ENCODE measurements around the gene CLEC7A. TPM values are rescaled to one million over a fixed set of nuclear protein-coding genes. Genes with fewer than 3 reads are reported as not detected.

The CLEC7A gene
- total RNA-seq, 1 experiment from 2014 or later: not detected

GRCh38 chr12:10101648-10102220 lies 28.3 kb downstream of the CLEC7A start:
- Histone ChIP-seq H3K36me3 (ENCODE audit: control insufficient read depth in 1 of 2, insufficient read depth in 2 of 2, low read length in 2 of 2) (no peaks in the 10 kb centered on the region), H3K27me3 (ENCODE audit: insufficient read depth, low read length) (peaks cover 31% of the 10 kb centered on the region), H3K9me2 (ENCODE audit: insufficient read depth) (no peaks in the 10 kb centered on the region), H3K4me2 (ENCODE audit: low read length) (no peak overlapping the region), H3K9me3 (ENCODE audit: control insufficient read depth in 1 of 2, insufficient read depth in 1 of 2, low read depth in 1 of 2, low read length in 2 of 2) (no peaks in the 10 kb centered on the region), H3K4me1 (ENCODE audit: control insufficient read depth in 1 of 2, insufficient read depth in 2 of 2, low read length in 2 of 2) (no peaks in the 10 kb centered on the region), H4K20me1 (ENCODE audit: insufficient read depth) (no peaks in the 10 kb centered on the region), H2AFZ (ENCODE audit: low read depth, low read length, poor library complexity, severe bottlenecking) (no peak overlapping the region), H3K79me2 (ENCODE audit: insufficient read depth, low read length) (no peaks in the 10 kb centered on the region), H3K4me3 (replicated peaks in 1 of 2; ENCODE audit: low read depth in 1 of 2, low read length in 2 of 2) (no peak overlapping the region), H3K9ac (ENCODE audit: low read length) (no peak overlapping the region), H3K27ac (ENCODE audit: low read depth, low read length) (no peak overlapping the region)
- ChIA-PET POLR2A (no interaction called here), RAD21 (ENCODE audit: low non-redundant PET in 1 of 2, low total read pairs in 2 of 2, uncharacterized antibody in 2 of 2, unreplicated experiment in 2 of 2) (no interaction called here), CTCF (no interaction called here)
- DNase-seq (ENCODE audit: low read depth, low spot score) (no peak), ATAC-seq (no peak)
- BruUV-seq (replicated peaks): no TSS peak
- TF ChIP-seq POLR2A (IDR thresholded peaks at IDR 0.05; ENCODE audit: borderline replicate concordance, extremely low read depth, insufficient read depth, insufficient read length) (no peak), RAD21 (IDR thresholded peaks at IDR 0.05; ENCODE audit: low read depth) (no peak), YY1 (IDR thresholded peaks at IDR 0.05; ENCODE audit: extremely low read depth, insufficient replicate concordance, low read depth, low read length) (no peak), EZH2 (IDR thresholded peaks at IDR 0.05) (no peak), EZH2phosphoT487 (IDR thresholded peaks at IDR 0.05; ENCODE audit: borderline replicate concordance) (no peak), MAX (IDR thresholded peaks at IDR 0.05) (no peak), EGR1 (IDR thresholded peaks at IDR 0.05; ENCODE audit: low read depth) (no peak), ZNF274 (IDR thresholded peaks at IDR 0.05; ENCODE audit: low read depth, low read length) (no peak), SRF (IDR thresholded peaks at IDR 0.05; ENCODE audit: low read depth) (no peak), CBX3 (IDR thresholded peaks at IDR 0.05; ENCODE audit: low read depth) (no peak)
- intact Hi-C loops (cut with micrococcal nuclease): no loop called here

- ATAC-seq: no peak
- CTCF ChIA-PET: no interaction called here
These were observed 28.9 kb downstream of the CLEC7A start for GRCh38 chr12:10101042-10101579.

More at GRCh38 chr12:10101042-10101579, 28.9 kb downstream of the CLEC7A start:
- Histone ChIP-seq H3K79me2 (ENCODE audit: insufficient read depth, low read length) (no peaks in the 10 kb centered on the region), H3K9me3 (ENCODE audit: control insufficient read depth in 1 of 2, insufficient read depth in 1 of 2, low read depth in 1 of 2, low read length in 2 of 2) (no peaks in the 10 kb centered on the region), H3K4me3 (replicated peaks in 1 of 2; ENCODE audit: low read depth in 1 of 2, low read length in 2 of 2) (no peak overlapping the region), H4K20me1 (ENCODE audit: insufficient read depth) (no peaks in the 10 kb centered on the region), H3K9ac (ENCODE audit: low read length) (no peak overlapping the region), H3K27ac (ENCODE audit: low read depth, low read length) (no peak overlapping the region), H3K36me3 (ENCODE audit: control insufficient read depth in 1 of 2, insufficient read depth in 2 of 2, low read length in 2 of 2) (no peaks in the 10 kb centered on the region), H2AFZ (ENCODE audit: low read depth, low read length, poor library complexity, severe bottlenecking) (no peak overlapping the region), H3K4me1 (ENCODE audit: control insufficient read depth in 1 of 2, insufficient read depth in 2 of 2, low read length in 2 of 2) (no peaks in the 10 kb centered on the region), H3K4me2 (ENCODE audit: low read length) (no peak overlapping the region), H3K9me2 (ENCODE audit: insufficient read depth) (no peaks in the 10 kb centered on the region), H3K27me3 (ENCODE audit: insufficient read depth, low read length) (peaks cover 38% of the 10 kb centered on the region)
- DNase-seq (ENCODE audit: low read depth, low spot score): no peak
- no peak for TF ChIP-seq ZBTB33 (IDR thresholded peaks at IDR 0.05; ENCODE audit: extremely low read depth, insufficient replicate concordance, low read length)
- POLR2A ChIA-PET: no interaction called here
- intact Hi-C loops (cut with micrococcal nuclease): no loop called here
- RAD21 ChIA-PET (ENCODE audit: low non-redundant PET in 1 of 2, low total read pairs in 2 of 2, uncharacterized antibody in 2 of 2, unreplicated experiment in 2 of 2): no interaction called here
- BruUV-seq (replicated peaks): no TSS peak
